Spleen (tissue), 11 donors: ENCODE data around the gene NOTO. TPM values are rescaled to one million over a fixed set of nuclear protein-coding genes. Genes with fewer than 3 reads are reported as not detected.

Source experiments
- DNase-seq: peaks from one replicate; pipeline ENCODE4 v3.0.0-alpha.2; 2020
- H3K27ac ChIP-seq, 8 donors: fragments of 200-600 bp; sonication (generic) in 7 of 8; 1 replicate in 4 of 8; 2 replicates in 4 of 8; pipeline versions ENCODE4 v1.5.0 to v1.8.0; 2016 to 2021; ENCODE audit warnings: inconsistent platforms in 4 of 8, mild to moderate bottlenecking in 4 of 8, moderate library complexity in 1 of 8
- H3K27me3 ChIP-seq, 7 donors: fragments of 200-600 bp; sonication (generic) in 6 of 7; replicated peaks in 1 of 7; 1 replicate in 4 of 7; 2 replicates in 3 of 7; pipeline versions ENCODE4 v1.5.0 to v1.8.0; 2016 to 2021; ENCODE audit warnings: inconsistent platforms in 3 of 7, mild to moderate bottlenecking in 1 of 7
- H3K36me3 ChIP-seq, 6 donors: fragments of 200-600 bp; sonication (generic) in 5 of 6; 1 replicate in 4 of 6; 2 replicates in 2 of 6; pipeline versions ENCODE4 v1.5.0 to v1.8.0; 2016 to 2021; ENCODE audit warnings: inconsistent platforms in 2 of 6
- H3K4me1 ChIP-seq, 6 donors: fragments of 200-600 bp; sonication (generic) in 5 of 6; 1 replicate in 3 of 6; 2 replicates in 3 of 6; pipeline versions ENCODE4 v1.5.0 to v1.8.0; 2016 to 2021; ENCODE audit warnings: inconsistent platforms in 3 of 6
- H3K4me3 ChIP-seq, 8 donors: fragments of 200-600 bp; sonication (generic) in 7 of 8; 1 replicate in 4 of 8; 2 replicates in 4 of 8; pipeline versions ENCODE4 v1.5.0 to v1.8.0; 2016 to 2021; ENCODE audit warnings: inconsistent platforms in 4 of 8, mild to moderate bottlenecking in 4 of 8, moderate library complexity in 2 of 8
- H3K9me3 ChIP-seq, 8 donors: fragments of 200-600 bp; sonication (generic) in 7 of 8; 1 replicate in 4 of 8; 2 replicates in 4 of 8; pipeline versions ENCODE4 v1.5.0 to v1.8.0; 2016 to 2021; ENCODE audit warnings: inconsistent platforms in 4 of 8
- CTCF ChIP-seq, 11 experiments: fragments of 200-600 bp in 7 of 11; fragments of 450-650 bp in 4 of 11; sonication (generic) in 4 of 11; IDR thresholded peaks in 8 of 11; conservative IDR thresholded peaks in 3 of 11; 1 replicate in 7 of 11; 2 replicates in 4 of 11; pipeline versions ENCODE4 v1.4.0 to v1.8.0; 2016 to 2021; ENCODE audit warnings: antibody characterized with exemption in 11 of 11, inconsistent platforms in 4 of 11, mild to moderate bottlenecking in 1 of 11
- POLR2A ChIP-seq, 3 donors: fragments of 450-650 bp; IDR thresholded peaks; one replicate each; pipeline ENCODE4 v1.5.1; 2017; ENCODE audit warnings: antibody characterized with exemption in 3 of 3, mild to moderate bottlenecking in 1 of 3
- POLR2AphosphoS5 ChIP-seq, 3 donors: sonication (generic); formaldehyde crosslinking; IDR thresholded peaks; one replicate each; pipeline ENCODE4 v1.5.1; 2017; ENCODE audit warnings: antibody characterized with exemption in 3 of 3
- WGBS, 5 donors: extraction: QIAGEN DNeasy Blood & Tissue Kit in 3 of 5; methylation state at CpG; one replicate each; pipeline versions ENCODE4 v1.1.5 to v1.1.7; 2013 to 2018; 5-methylcytosine and 5-hydroxymethylcytosine counted together
- intact Hi-C: fragments of 100-400 bp; cut with DNase I; formaldehyde crosslinking; loops from one replicate; pipeline ENCODE4 v1.15.0; 2023; ENCODE audit warnings: low total_unique reads
- polyA plus RNA-seq, 3 donors: library from polyadenylated mRNA; stranded (reverse); fragments of 200-250 nt; gene quantifications; one replicate each; pipeline ENCODE4 v1.2.1, GENCODE V29; 2013
- total RNA-seq, 7 donors: library from RNA; depleted of rRNA in 3 of 7; stranded (reverse); fragments of >200 nt in 3 of 7; fragmentation: NEBNext Ultra II Directional in 4 of 7; extraction: Animal tissue kit (Norgen Biotek cat#: 25700) in 4 of 7; gene quantifications; one replicate each; pipeline versions ENCODE4 v1.1.0 to v1.2.1, GENCODE V29; 2016 to 2021
- donor health status: healthy with polysubstance abuse.
- donor health status: DM: no; HTN: no; CAD: no; lungs with moderate emphysema.
- donor health status: DM: no; HTN: no; CAD: no.
- donor health status: Bipolar disorder and iron deficiency.
- donor health status: healthy.
- donor health status: DM: no; HTN: no; CAD: no.
- donor health status: DM: yes; HTN: yes; CAD: no.

Gene NOTO
- total and polyA plus RNA-seq, 10 donors: not detected

GRCh38 chr2:73249636-73250035, 47.3 kb downstream of the NOTO start:
- intact Hi-C loops: no loop called here
- TF ChIP-seq POLR2AphosphoS5 (IDR thresholded peaks at IDR 0.05) (no peak), CTCF (IDR thresholded peaks at IDR 0.05 in 8 of 11, conservative IDR thresholded peaks at IDR 0.05 in 3 of 11) (no peak), POLR2A (IDR thresholded peaks at IDR 0.05) (no peak)
- H3K36me3 ChIP-seq: peaks cover 11 to 100% (median 99%) of the 10 kb centered on the region in 6 donors
- H3K4me3 ChIP-seq: no peak overlapping the region
- H3K9me3 ChIP-seq: no peaks in the 10 kb centered on the region
- no peaks in the 10 kb centered on the region for H3K4me1 ChIP-seq
- DNase-seq: no peak
- 82 to 91% (median 91%) methylated on average over 9 of the region's 9 CpGs for WGBS, 5 donors
- H3K27ac ChIP-seq: no peak overlapping the region
- no peaks in the 10 kb centered on the region for H3K27me3 ChIP-seq

GRCh38 chr2:73250872-73251846, 48.8 kb downstream of the NOTO start:
- 89 to 93% (median 91%) methylated on average over 16 to 17 of the region's 17 CpGs for WGBS, 5 donors
- no peaks in the 10 kb centered on the region for H3K9me3 ChIP-seq
- intact Hi-C loops: no loop called here
- TF ChIP-seq POLR2A (IDR thresholded peaks at IDR 0.05) (no peak), POLR2AphosphoS5 (IDR thresholded peaks at IDR 0.05) (peak in 1 of 3 donors; percentile 24)
- DNase-seq: no peak
- no peaks in the 10 kb centered on the region for H3K27me3 ChIP-seq
- no peak overlapping the region for H3K27ac ChIP-seq
- H3K4me3 ChIP-seq: no peak overlapping the region
- no peaks in the 10 kb centered on the region for H3K4me1 ChIP-seq
- peaks cover 11 to 100% (median 91%) of the 10 kb centered on the region in 6 donors for H3K36me3 ChIP-seq

GRCh38 chr2:73252238-73253027, 50.1 kb downstream of the NOTO start:
- intact Hi-C loops: no loop called here
- no peak for DNase-seq
- Histone ChIP-seq H3K4me1 (no peaks in the 10 kb centered on the region), H3K9me3 (no peaks in the 10 kb centered on the region), H3K36me3 (peaks cover 5 to 89% (median 79%) of the 10 kb centered on the region in 6 donors), H3K4me3 (no peak overlapping the region), H3K27ac (no peak overlapping the region), H3K27me3 (no peaks in the 10 kb centered on the region)
- WGBS, 5 donors: 86 to 96% (median 92%) methylated on average over 11 to 17 of the region's 17 CpGs
- TF ChIP-seq CTCF (IDR thresholded peaks at IDR 0.05 in 8 of 11, conservative IDR thresholded peaks at IDR 0.05 in 3 of 11) (no peak), POLR2AphosphoS5 (IDR thresholded peaks at IDR 0.05) (peak in 2 of 3 donors; percentile 26 to 70), POLR2A (IDR thresholded peaks at IDR 0.05) (no peak)

GRCh38 chr2:73253400-73253799, 51.0 kb downstream of the NOTO start:
- peaks cover 0 to 6% (median 0%) of the 10 kb centered on the region in 6 donors for H3K4me1 ChIP-seq
- WGBS, 5 donors: 60 to 80% (median 68%) methylated on average over 2 of the region's 2 CpGs
- H3K36me3 ChIP-seq: peaks cover 5 to 83% (median 69%) of the 10 kb centered on the region in 6 donors
- DNase-seq: no peak
- H3K27me3 ChIP-seq: no peaks in the 10 kb centered on the region
- H3K9me3 ChIP-seq: no peaks in the 10 kb centered on the region
- TF ChIP-seq POLR2AphosphoS5 (IDR thresholded peaks at IDR 0.05) (no peak), CTCF (IDR thresholded peaks at IDR 0.05 in 8 of 11, conservative IDR thresholded peaks at IDR 0.05 in 3 of 11) (no peak), POLR2A (IDR thresholded peaks at IDR 0.05) (no peak)
- no peak overlapping the region for H3K4me3 ChIP-seq
- intact Hi-C loops: no loop called here
- no peak overlapping the region for H3K27ac ChIP-seq
